ENCODE data around the gene WDR36.

The WDR36 gene

GRCh38 chr5:111159845-111160244 lies 67.7 kb downstream of the WDR36 start:
- no peak for TF ChIP-seq CTCF (conservative IDR thresholded peaks at IDR 0.05; ENCODE audit: low read depth, low read length)
- DNase-seq (ENCODE audit: low read depth), result no peak
- no peak overlapping the region for H3K4me3 ChIP-seq (ENCODE audit: low read length)

- DNase-seq (ENCODE audit: low read depth), result no peak
- H3K4me3 ChIP-seq (ENCODE audit: low read length), result no peak overlapping the region
- no peak for TF ChIP-seq CTCF (conservative IDR thresholded peaks at IDR 0.05; ENCODE audit: low read depth, low read length)
Observed at GRCh38 chr5:111163000-111163399, 70.9 kb downstream of the WDR36 start.

- no peak for DNase-seq (ENCODE audit: low read depth)
- H3K4me3 ChIP-seq (ENCODE audit: low read length), result no peak overlapping the region
- TF ChIP-seq CTCF (conservative IDR thresholded peaks at IDR 0.05; ENCODE audit: low read depth, low read length), result no peak
Observed at GRCh38 chr5:111165058-111165457, 72.9 kb downstream of the WDR36 start.

- no peak overlapping the region for H3K4me3 ChIP-seq (ENCODE audit: low read length)
- no peak for TF ChIP-seq CTCF (conservative IDR thresholded peaks at IDR 0.05; ENCODE audit: low read depth, low read length)
- DNase-seq (ENCODE audit: low read depth), result no peak
Observed at GRCh38 chr5:111167551-111167950, 75.4 kb downstream of the WDR36 start.

GRCh38 chr5:111168608-111169007 lies 76.5 kb downstream of the WDR36 start:
- DNase-seq (ENCODE audit: low read depth), result no peak
- no peak for TF ChIP-seq CTCF (conservative IDR thresholded peaks at IDR 0.05; ENCODE audit: low read depth, low read length)
- no peak overlapping the region for H3K4me3 ChIP-seq (ENCODE audit: low read length)

- DNase-seq (ENCODE audit: low read depth), result no peak
- H3K4me3 ChIP-seq (ENCODE audit: low read length), result no peak overlapping the region
- no peak for TF ChIP-seq CTCF (conservative IDR thresholded peaks at IDR 0.05; ENCODE audit: low read depth, low read length)
Observed at GRCh38 chr5:111169269-111169668, 77.1 kb downstream of the WDR36 start.

GRCh38 chr5:111170279-111170678 lies 78.1 kb downstream of the WDR36 start:
- H3K4me3 ChIP-seq (ENCODE audit: low read length), result no peak overlapping the region
- no peak for DNase-seq (ENCODE audit: low read depth)
- no peak for TF ChIP-seq CTCF (conservative IDR thresholded peaks at IDR 0.05; ENCODE audit: low read depth, low read length)

All from retinal pigment epithelial cell (primary cell).